ENCODE measurements around the gene PAX2.

- no peak for TF ChIP-seq CTCF (conservative IDR thresholded peaks at IDR 0.05)
- TF ChIP-seq EZH2 (IDR thresholded peaks at IDR 0.05; ENCODE audit: low read depth): no peak
Measured at GRCh38 chr10:100830728-100831111, 85.3 kb downstream of the PAX2 start.

Data from PC-9 (cell line).